HG03066 (cell line): ENCODE results near the gene GBP1.
"Not testable (repeated sequence)": the region's sequence is repeated elsewhere in the genome, so short reads cannot be mapped to it uniquely, and the experiment has no call there.

ENCODE experiments used
- ATAC-seq: cut with Tn5 transposase; IDR thresholded peaks from one replicate; pipeline ENCODE4 v1.9.1; 2021; ENCODE audit warnings: low read depth; ENCODE audit not compliant: unreplicated experiment

Gene GBP1

GRCh38 chr1:89022167-89022959 is 42.6 kb downstream of the GBP1 start, which contains the start of gene GBP3:
GBP3 (minus strand) TSS chr1:89022866; CDS start chr1:89020721, 2,145 bp downstream.
- peak; percentile 83 for ATAC-seq

GRCh38 chr1:89018318-89018717 is 46.7 kb downstream of the GBP1 start:
- ATAC-seq = not testable (repeated sequence)

- no peak for ATAC-seq
These were observed 56.5 kb downstream of the GBP1 start for GRCh38 chr1:89008511-89008910.

- no peak for ATAC-seq
These were observed 59.5 kb downstream of the GBP1 start for GRCh38 chr1:89005286-89006151.
